T-helper 17 cell (primary cell): Measurements from ENCODE around the gene GPD2. TPM values are rescaled to one million over a fixed set of nuclear protein-coding genes. Genes with fewer than 3 reads are reported as not detected.

Experiments
- ATAC-seq: fragments of 150-1000 bp; cut with Tn5 transposase; 2 replicates; pipeline ENCODE4 v1.10.0; 2021; ENCODE audit warnings: mild to moderate bottlenecking, moderate library complexity
- DNase-seq, 3 donors: peaks; one replicate each; pipeline versions ENCODE4 v3.0.0 to v3.0.0-alpha.2; 2020 to 2021
- H3K9me3 ChIP-seq: one replicate; pipeline ENCODE4 v1.7.0; 2013; ENCODE audit warnings: low read length, mild to moderate bottlenecking; ENCODE audit not compliant: control insufficient read depth, poor library complexity, severe bottlenecking
- H3K27ac Mint-ChIP-seq: one replicate; pipeline ENCODE4 v1.8.0; 2022; ENCODE audit warnings: mild to moderate bottlenecking, moderate library complexity, mixed read lengths
- H3K27me3 Mint-ChIP-seq: one replicate; pipeline ENCODE4 v1.8.0; 2022; ENCODE audit warnings: mixed read lengths
- H3K36me3 Mint-ChIP-seq: one replicate; pipeline ENCODE4 v1.8.0; 2022; ENCODE audit warnings: low read depth, mixed read lengths
- H3K4me1 Mint-ChIP-seq: one replicate; pipeline ENCODE4 v1.8.0; 2022; ENCODE audit warnings: mild to moderate bottlenecking, mixed read lengths
- H3K4me3 Mint-ChIP-seq: one replicate; pipeline ENCODE4 v1.8.0; 2022; ENCODE audit warnings: mild to moderate bottlenecking, moderate library complexity, mixed read lengths
- total RNA-seq, 4 donors: library from RNA in 2 of 4; stranded (reverse) in 2 of 4; gene quantifications; one replicate each; pipeline ENCODE4 v1.2.3 and lab custom pipeline; 2022 to 2026

Gene GPD2
- total RNA-seq, 2 donors from 2014 or later: 9.8 to 12.7 TPM

DNA sequence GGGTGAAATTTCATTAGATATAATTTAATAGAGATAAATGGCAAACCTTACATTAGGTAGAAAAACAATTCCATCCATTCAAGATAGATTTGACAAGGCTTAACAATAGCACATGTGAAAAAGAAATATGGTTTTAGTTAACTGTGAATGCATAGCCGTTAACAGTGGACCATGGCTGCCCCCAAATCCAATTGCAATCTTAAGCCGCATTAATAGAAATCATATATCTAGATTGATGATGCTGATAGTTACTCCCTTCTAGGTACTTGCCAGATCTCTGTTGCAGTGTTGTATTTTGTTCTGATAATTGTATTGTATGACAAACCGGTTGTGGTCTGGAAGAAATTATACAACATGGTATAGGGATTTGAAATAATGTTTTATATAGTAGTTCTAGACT is 139.8 kb downstream of the GPD2 start:
- Mint-ChIP-seq H3K27ac (no peak overlapping the region), H3K4me1 (peaks cover 13% of the 10 kb centered on the region), H3K4me3 (no peak overlapping the region), H3K36me3 (peaks cover 12% of the 10 kb centered on the region), H3K27me3 (no peaks in the 10 kb centered on the region)
- ATAC-seq: no peak
- no peak for DNase-seq
- H3K9me3 ChIP-seq: no peaks in the 10 kb centered on the region

DNA sequence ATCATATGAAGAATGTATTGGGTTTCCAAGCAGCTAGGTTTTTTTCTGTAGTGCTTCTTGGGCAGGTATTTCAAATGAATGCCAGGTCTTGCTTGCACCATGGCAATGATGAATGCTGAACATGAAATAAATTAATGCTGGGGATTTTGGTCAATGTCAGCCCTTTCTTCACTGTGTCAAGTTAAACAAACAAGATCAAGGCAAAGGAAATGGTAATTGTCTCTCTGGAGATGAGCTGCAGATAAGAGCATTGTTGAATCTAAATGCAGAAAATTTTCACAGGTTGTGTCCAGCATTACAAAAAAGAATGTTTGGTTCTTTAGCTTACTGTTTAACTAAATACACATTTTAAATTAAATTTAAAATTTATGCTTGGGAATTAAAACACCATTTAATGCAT is 144.3 kb downstream of the GPD2 start:
- Mint-ChIP-seq H3K4me1 (peaks cover 9% of the 10 kb centered on the region), H3K36me3 (peaks cover 7% of the 10 kb centered on the region), H3K27ac (no peak overlapping the region), H3K4me3 (no peak overlapping the region), H3K27me3 (no peaks in the 10 kb centered on the region)
- H3K9me3 ChIP-seq: no peaks in the 10 kb centered on the region
- DNase-seq (no peak), ATAC-seq (peak; percentile 77)

DNA sequence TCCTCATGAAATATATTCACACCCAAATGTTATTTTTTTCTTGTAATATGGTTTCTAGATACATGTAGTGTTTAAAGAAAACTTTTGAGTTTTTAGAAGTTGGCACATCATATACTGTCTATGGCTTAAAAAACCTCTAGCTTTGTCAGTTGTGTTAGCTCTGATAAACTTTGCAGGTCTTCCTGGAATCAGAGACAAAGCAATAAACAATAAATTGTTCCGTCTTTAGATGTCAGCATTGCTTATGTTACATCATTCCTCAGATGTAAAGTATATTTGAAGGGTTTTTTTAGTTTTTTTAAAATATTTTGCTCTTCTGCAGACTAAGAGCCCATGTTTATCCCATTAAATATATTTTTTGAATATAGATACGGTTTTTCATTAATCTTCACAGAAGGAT is 145.1 kb downstream of the GPD2 start:
- Mint-ChIP-seq H3K27ac (no peak overlapping the region), H3K4me1 (peaks cover 7% of the 10 kb centered on the region), H3K4me3 (no peak overlapping the region), H3K27me3 (no peaks in the 10 kb centered on the region), H3K36me3 (peaks cover 7% of the 10 kb centered on the region)
- no peaks in the 10 kb centered on the region for H3K9me3 ChIP-seq
- DNase-seq (no peak), ATAC-seq (no peak)

DNA sequence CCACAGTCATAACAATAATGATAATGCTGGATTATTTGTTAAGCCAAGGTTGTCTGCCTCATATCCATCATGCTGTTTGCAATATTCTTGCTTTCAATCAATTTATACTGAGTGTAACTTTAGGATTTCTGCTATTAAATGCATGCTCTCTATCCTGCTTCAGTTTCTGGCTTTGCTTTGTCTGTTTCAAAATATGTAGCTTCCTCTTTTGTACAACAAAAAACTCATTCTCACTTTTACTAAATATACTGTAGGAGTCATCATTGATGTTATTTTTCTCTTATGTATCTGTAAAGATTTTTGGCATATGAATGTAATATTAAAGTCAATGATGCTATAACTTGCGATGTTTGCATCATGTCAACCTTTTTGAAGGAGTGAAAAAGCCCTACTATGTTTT is 149.3 kb downstream of the GPD2 start:
- no peak for DNase-seq
- no peaks in the 10 kb centered on the region for H3K9me3 ChIP-seq
- H3K4me1 Mint-ChIP-seq: peaks cover 3% of the 10 kb centered on the region
- no peak overlapping the region for H3K27ac Mint-ChIP-seq
- no peak overlapping the region for H3K4me3 Mint-ChIP-seq
- no peak for ATAC-seq
- no peaks in the 10 kb centered on the region for H3K27me3 Mint-ChIP-seq
- H3K36me3 Mint-ChIP-seq: peaks cover 2% of the 10 kb centered on the region

DNA sequence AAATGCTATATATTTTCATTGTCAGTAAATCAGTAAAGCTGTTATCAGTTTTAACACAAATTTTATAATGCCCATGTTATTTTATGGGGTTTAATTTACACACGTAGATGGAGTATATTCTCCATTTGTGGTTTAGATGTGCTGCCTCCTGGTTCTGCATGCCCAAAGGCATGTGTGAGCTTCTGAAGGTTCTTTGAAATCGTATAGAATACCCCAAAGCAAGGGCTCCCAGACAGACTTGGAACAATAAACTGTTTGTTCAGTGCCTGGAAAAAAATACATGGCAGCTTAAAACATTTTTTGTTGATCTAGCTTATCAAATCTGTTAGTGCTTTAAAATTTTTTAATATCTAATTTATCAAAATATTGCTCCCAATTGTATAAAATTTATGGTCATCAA is 150.4 kb downstream of the GPD2 start:
- ATAC-seq: no peak
- H3K4me1 Mint-ChIP-seq: no peaks in the 10 kb centered on the region
- peaks cover 2% of the 10 kb centered on the region for H3K36me3 Mint-ChIP-seq

DNA sequence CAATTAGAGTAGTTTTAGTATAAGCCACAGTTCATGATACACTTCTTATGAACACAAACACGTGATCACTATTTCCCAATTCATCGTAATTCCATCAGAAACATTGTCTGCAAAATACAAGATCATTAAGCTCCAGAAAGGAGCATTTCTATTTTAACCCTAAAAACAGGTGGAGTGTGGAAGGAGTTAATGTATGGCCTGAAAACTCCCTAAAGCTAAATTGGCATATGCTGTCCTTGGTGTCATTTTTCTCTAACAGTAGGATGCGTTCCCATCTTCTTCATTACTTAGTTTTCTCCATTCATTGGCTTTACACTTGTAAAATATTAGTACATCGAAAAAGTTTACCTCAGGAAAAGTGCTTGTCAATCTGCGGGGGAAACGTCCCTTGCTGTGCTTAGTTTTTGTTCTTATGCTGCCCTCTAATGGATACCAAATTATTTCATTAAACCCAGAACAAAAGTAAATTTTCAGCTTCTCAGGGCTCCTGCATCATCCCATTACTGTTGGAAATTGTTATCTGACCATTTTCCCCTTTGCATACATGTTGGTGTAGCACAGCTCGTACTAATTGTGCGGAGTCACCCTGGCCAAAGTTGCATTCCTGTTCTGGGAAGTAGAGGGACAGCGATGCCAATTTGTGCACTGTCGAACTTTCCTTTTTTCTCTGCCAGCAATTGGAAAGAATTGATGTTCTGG is 153.4 kb downstream of the GPD2 start:
- H3K9me3 ChIP-seq: no peaks in the 10 kb centered on the region
- Mint-ChIP-seq H3K36me3 (no peaks in the 10 kb centered on the region), H3K4me1 (no peaks in the 10 kb centered on the region), H3K4me3 (no peak overlapping the region), H3K27ac (no peak overlapping the region), H3K27me3 (no peaks in the 10 kb centered on the region)
- ATAC-seq: peak; percentile 57
- no peak for DNase-seq

More for the DNA sequence above, 150.4 kb downstream of the GPD2 start:
- no peak for DNase-seq
- no peak overlapping the region for H3K4me3 Mint-ChIP-seq
- H3K9me3 ChIP-seq: no peaks in the 10 kb centered on the region
- no peaks in the 10 kb centered on the region for H3K27me3 Mint-ChIP-seq
- H3K27ac Mint-ChIP-seq: no peak overlapping the region

DNA sequence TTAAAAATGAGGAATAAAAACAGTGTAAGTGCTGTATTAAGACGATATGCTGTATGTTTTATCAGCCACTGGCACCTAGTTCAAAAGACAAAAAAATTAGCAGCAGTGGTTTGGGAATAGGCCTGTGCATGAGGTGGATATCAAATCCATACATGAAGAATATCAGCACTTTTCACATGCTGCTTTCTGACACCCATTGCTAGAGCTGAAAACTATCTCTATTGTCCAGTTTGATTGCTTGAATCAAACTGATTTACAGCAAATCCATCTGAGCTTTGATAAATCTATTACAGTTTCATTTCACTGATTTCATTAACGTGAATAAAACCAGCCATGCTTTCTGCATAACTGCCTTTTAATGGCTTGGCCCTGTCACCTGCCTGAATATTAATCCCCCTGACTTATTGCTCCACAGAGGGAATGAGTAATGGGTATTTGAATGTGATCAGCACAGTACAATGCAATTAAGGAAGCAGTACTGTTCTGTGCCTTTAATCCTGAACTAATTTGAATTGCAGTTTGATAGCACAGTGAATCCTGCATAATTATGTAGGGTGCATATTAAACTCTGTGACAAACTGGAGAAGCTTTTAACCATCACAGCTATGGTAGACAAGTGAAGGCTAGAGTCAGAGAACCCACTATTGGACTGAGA is 154.0 kb downstream of the GPD2 start:
- Mint-ChIP-seq H3K36me3 (no peaks in the 10 kb centered on the region), H3K27ac (no peak overlapping the region), H3K4me3 (no peak overlapping the region), H3K27me3 (no peaks in the 10 kb centered on the region), H3K4me1 (no peaks in the 10 kb centered on the region)
- DNase-seq (no peak), ATAC-seq (no peak)
- no peaks in the 10 kb centered on the region for H3K9me3 ChIP-seq

DNA sequence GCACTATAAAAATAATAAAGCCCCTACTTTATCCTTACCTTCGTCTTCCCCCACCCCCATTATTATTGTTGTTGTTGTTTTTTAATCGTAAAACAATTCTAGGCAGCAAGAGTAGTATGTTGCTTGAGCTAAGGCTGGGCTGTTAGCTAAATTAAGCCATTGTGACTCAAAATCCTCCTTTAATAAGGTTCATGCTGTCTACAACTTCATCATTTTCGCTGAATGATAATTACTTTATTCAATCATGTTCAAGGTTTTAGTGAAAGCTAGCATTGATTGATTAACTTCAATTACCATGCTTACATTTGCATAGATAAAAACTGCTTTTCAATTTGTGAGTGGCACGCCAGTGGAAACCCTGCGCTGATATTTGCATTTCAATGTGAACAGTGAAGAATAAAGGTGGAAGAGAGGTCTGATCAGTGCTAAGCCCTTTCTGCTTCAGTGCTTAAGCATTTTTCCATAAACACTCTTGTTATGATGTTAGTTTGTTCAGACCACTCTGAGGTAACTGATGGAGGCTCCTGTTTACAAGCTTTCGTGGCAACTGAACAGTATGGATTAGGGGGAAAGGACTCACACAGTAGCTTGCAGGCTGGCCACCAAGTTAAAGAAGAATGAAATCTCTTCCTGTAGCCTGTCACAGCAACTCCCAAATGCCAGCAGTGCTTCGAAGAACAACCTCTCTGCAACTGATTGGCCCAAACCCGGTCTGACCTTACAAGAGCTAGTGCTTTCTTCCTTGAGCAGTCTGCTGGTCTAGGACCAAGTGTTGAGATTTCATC is 156.8 kb downstream of the GPD2 start:
- Mint-ChIP-seq H3K4me3 (no peak overlapping the region), H3K27me3 (no peaks in the 10 kb centered on the region), H3K36me3 (no peaks in the 10 kb centered on the region), H3K4me1 (no peaks in the 10 kb centered on the region), H3K27ac (no peak overlapping the region)
- DNase-seq (no peak), ATAC-seq (no peak)
- no peaks in the 10 kb centered on the region for H3K9me3 ChIP-seq

DNA sequence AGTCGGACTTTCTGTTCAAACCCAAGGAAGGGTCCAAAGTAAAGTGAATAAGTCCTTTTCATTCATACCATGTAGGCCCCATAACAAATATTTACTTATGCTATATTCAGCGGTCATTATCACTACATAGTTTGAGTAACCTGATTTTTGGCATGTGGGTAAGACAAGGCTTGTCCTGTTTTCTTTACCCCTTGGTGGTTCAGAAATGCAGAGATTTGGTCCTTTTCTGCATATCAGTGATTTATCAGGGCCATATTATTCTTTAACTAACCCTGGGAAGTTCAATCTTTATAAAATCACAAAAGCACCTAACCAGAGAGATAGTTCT is 157.4 kb downstream of the GPD2 start:
- Mint-ChIP-seq H3K27me3 (no peaks in the 10 kb centered on the region), H3K4me1 (no peaks in the 10 kb centered on the region), H3K27ac (no peak overlapping the region), H3K4me3 (no peak overlapping the region), H3K36me3 (no peaks in the 10 kb centered on the region)
- DNase-seq (no peak), ATAC-seq (no peak)
- no peaks in the 10 kb centered on the region for H3K9me3 ChIP-seq

DNA sequence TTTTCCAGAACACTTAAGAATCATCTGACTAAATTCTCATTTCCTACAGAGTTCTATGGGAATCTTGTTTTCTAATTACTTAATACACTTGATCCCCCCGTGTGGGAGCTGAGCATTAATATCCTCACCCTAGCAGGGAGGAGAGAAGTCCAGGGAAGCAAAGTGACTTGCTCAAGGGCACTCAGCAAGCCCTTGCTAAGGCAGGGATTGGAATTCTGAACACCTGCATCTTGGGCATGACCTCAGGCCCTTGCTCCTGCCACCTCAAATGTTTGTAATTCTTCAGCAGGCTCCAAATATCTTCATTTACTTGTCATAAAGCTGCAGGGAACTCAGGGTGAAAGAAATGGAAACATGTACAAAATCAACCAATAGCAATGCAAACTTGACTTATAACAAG is 162.4 kb downstream of the GPD2 start:
- Mint-ChIP-seq H3K4me1 (no peaks in the 10 kb centered on the region), H3K36me3 (peaks cover 2% of the 10 kb centered on the region), H3K27ac (no peak overlapping the region), H3K27me3 (peaks cover 12% of the 10 kb centered on the region), H3K4me3 (no peak overlapping the region)
- H3K9me3 ChIP-seq: no peaks in the 10 kb centered on the region
- ATAC-seq: no peak
- DNase-seq: no peak

DNA sequence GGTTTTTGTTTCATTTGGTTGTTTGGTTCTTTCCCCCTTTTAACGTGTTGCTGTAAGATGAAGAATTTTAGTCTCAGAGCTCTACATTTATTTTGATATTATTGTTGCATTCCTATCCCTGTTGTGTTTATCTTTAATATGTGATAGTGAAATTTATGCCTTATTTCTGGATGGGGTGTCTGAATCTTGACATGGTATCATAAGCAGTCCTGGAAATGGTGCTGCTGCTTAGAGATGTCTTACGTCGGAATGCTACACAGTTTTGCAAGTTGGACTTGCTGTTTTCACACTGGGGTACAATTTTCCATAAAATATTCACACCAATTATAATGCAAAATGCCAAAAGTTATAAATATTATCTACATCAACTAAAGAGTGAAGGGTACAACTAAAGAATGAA is 164.0 kb downstream of the GPD2 start:
- peaks cover 2% of the 10 kb centered on the region for H3K36me3 Mint-ChIP-seq
- H3K4me1 Mint-ChIP-seq: no peaks in the 10 kb centered on the region
- H3K27me3 Mint-ChIP-seq: peaks cover 16% of the 10 kb centered on the region
- ATAC-seq (no peak), DNase-seq (no peak)
- H3K27ac Mint-ChIP-seq: no peak overlapping the region
- H3K4me3 Mint-ChIP-seq: no peak overlapping the region
- no peaks in the 10 kb centered on the region for H3K9me3 ChIP-seq

DNA sequence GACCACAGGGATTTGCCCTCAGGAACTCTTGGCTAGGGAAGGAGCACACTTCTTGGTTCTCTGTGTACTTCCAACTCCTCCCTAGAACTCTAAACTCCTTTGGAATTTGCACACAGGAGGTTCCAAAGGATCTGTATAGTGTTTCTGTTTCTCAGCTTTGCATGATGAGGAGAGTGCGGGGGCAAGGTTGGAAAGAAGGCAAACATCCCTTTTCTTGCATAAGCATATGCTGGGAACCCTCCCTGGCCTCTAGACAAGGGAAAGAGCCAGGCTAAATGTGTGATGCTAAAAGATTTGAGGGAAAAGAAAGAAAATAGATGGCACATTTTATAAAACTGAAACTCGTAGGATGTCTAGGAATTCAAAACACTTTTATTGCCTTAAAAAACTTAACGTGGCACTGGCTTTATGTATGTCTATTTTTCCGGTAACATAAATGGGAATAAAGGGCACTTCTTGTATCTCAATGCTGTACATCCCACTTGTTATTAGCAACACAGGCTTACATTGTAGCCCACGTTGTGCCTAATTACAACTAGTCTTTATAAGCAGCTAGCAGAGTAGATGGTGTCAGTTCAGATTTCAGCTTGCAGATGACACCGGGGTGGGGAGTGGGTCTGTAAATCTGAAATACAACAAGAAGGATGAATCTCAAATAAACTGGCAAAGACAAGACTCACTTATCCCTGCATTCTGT is 165.8 kb downstream of the GPD2 start:
- Mint-ChIP-seq H3K4me1 (no peaks in the 10 kb centered on the region), H3K4me3 (no peak overlapping the region), H3K36me3 (peaks cover 2% of the 10 kb centered on the region), H3K27me3 (peaks cover 16% of the 10 kb centered on the region), H3K27ac (no peak overlapping the region)
- no peaks in the 10 kb centered on the region for H3K9me3 ChIP-seq
- ATAC-seq: no peak
- no peak for DNase-seq

DNA sequence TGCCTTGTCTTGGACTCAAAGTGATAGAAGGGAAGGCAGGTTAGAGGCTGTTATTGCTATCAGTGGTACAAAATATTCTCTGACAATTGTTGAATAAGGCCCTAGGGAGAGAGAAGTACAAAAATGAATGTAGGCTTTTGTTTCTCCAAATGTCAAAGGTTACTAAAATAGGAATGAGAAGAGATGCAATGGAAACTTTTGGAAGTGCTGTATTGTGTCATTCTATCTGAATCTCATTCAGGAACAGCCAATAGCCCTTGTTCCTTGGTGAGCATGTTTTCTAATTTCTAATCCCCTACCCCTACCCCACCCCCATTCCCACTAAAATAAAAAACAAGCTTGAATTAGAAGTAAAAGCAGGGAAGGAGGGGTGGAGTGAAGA is 166.4 kb downstream of the GPD2 start:
- Mint-ChIP-seq H3K36me3 (peaks cover 2% of the 10 kb centered on the region), H3K4me3 (no peak overlapping the region), H3K27me3 (peaks cover 16% of the 10 kb centered on the region), H3K4me1 (no peaks in the 10 kb centered on the region), H3K27ac (no peak overlapping the region)
- DNase-seq: no peak
- no peak for ATAC-seq
- H3K9me3 ChIP-seq: no peaks in the 10 kb centered on the region
